DMS 273 (cell line): ENCODE results near the gene ADTRP.
"Not testable (repeated sequence)": the region's sequence is repeated elsewhere in the genome, so short reads cannot be mapped to it uniquely, and the experiment has no call there.

ENCODE experiments used
- DNase-seq: peaks from one replicate; lab custom pipeline; 2025; ENCODE audit not compliant: unreplicated experiment; lab: John Stamatoyannopoulos, UW

The ADTRP gene

DNA sequence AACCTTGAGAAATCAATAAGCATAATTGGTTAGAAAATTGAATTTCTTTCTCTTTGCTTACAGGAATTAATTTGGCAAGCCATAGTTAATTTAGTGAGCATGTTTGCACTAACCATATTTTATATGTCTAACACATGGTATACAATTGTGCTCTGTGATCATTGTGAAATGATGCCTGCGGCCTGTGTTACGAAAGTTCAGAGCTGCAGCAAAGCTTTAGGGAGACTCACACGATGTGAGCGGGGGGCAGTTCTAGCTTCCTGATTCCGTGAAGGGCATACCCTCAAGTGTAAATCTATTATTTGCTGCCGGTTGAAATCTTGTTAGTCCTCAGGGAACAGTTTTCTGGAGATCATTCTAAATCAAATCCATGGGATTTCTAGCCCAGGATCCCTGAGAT, 25.5 kb upstream of the ADTRP start:
- no peak for DNase-seq

DNA sequence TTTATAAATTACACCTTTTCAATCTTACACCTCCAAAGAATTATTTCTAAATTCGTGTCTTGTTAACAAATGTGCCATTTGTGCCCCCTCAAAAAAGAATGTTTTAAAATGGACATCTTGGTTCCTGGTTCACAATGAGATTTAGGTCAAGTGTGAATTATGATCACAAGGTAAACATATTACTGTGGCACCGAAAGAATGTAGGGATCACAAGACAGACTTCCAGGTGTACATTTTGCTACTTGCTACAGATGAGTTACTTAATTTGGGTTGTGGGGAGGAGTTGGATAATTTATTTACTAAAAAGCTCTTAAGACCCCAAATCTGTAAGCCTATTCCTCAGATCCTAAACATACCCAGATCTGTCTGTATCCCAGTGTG, 25.0 kb upstream of the ADTRP start:
- DNase-seq, result no peak

DNA sequence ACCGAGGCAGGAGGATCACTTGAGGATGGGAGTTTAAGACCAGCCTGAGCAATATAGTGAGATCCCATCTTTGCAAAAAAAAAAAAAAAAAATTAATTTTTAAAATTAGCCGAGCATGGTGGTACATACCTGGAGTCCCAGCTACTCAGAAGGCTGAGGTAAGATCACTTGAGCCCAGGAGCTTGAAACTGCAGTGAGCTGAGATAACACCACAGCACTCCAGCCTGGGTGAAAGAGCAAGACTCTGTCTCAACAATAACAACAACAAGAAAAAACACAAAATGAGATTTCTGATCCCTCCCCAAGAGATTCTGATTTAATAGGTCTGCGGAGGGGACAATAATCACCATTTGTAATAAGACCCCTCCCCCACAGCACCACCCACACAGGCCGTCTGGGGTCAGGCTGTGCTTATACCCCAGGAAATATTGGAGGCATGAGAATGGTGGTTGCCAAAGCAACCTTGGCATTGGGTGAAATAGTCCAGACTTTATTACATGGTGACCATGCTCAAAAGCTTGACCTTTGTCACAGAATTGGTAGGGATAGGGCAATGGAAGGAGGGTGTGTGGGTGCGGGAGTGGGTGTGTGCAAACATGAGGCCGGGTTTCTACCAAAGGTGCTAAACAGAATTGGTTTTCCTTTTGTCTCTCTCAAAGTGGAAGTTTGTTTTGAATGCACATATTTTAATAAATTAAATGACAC, 24.4 kb upstream of the ADTRP start:
- DNase-seq, result no peak

DNA sequence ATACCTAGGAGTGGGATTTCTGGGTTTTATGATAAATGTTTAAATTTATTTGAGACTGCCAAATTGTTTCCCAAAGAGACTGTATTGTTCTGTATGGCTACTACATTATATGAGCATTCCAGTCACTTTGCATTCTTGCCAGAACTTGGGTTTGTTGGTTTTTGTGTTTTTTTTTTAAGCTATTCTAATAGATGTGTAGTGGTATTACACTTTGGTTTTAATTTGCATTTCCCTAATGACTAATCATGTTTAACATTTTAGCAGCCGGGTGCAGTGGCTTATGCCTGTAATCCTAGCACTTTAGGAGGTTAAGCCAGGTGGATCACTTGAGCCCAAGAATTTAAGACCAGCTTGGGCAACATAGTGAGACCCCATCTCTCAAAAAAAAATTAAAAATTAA, 21.9 kb upstream of the ADTRP start:
- DNase-seq, result not testable (repeated sequence)

DNA sequence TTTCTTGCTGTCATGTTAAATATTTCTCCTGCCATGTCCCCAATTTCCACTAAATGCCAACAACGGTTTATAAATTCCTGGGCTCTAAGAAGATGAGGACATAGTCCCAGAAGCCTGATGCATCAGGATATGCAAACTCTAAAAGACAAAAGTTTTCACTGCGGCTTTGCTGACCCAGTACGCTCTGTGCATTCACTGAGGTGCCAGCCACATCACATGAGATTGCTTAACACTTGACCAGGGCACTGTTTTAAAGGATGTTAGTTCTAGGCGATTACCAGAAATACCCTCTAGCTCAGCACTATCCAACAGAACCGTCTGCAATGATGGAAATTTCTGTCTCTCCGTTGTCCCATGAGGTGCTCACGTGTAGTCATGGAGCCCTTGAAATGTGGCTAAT, 19.9 kb upstream of the ADTRP start:
- no peak for DNase-seq

- no peak for DNase-seq
Observed at GRCh38 chr6:11798096-11798495, 19.5 kb upstream of the ADTRP start.

DNA sequence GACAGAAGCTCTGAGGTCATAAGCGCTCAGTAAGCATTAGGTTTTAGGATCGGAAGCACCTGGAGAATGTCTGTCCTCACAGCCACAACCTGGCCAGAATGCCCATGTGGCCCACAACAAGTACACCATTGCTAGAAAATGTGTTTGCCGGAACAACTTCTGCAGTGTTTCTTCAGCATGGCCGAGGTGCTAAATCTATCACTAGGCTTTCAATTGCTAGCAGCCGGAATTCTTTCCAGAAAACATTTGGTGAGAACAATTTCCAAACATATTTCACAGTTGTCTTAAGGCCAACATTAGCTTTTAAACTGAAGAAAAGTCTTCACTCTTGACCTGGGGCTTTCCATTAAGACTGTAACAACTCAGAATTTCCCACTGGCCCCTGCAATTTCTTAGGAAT, 18.2 kb upstream of the ADTRP start:
- DNase-seq, result no peak

- DNase-seq, result no peak
Observed at GRCh38 chr6:11795403-11795802, 16.8 kb upstream of the ADTRP start.

GRCh38 chr6:11793277-11793676, 14.7 kb upstream of the ADTRP start:
- no peak for DNase-seq

GRCh38 chr6:11791354-11792107, 12.9 kb upstream of the ADTRP start:
- DNase-seq, result no peak

GRCh38 chr6:11789744-11790143, 11.1 kb upstream of the ADTRP start:
- DNase-seq, result no peak

DNA sequence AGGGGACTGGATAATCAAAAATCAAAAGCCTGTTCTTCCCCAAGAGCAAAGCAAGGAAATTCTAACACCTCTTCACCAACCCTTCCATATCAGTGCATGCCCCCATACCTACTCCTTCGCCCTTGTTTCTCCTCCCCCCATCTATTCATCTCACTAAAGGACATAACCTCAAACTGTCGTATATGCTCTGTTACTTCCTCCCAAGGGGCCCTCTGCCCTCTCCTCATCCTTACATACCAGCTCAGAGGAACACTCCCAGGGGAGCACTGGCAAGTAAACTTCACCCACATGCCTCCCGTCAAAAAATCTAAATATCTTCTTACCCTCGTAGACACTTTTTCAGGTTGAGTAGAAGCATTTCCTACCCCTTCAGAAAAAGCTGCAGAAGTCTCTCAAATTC, 9.4 kb upstream of the ADTRP start:
- DNase-seq, result no peak

DNA sequence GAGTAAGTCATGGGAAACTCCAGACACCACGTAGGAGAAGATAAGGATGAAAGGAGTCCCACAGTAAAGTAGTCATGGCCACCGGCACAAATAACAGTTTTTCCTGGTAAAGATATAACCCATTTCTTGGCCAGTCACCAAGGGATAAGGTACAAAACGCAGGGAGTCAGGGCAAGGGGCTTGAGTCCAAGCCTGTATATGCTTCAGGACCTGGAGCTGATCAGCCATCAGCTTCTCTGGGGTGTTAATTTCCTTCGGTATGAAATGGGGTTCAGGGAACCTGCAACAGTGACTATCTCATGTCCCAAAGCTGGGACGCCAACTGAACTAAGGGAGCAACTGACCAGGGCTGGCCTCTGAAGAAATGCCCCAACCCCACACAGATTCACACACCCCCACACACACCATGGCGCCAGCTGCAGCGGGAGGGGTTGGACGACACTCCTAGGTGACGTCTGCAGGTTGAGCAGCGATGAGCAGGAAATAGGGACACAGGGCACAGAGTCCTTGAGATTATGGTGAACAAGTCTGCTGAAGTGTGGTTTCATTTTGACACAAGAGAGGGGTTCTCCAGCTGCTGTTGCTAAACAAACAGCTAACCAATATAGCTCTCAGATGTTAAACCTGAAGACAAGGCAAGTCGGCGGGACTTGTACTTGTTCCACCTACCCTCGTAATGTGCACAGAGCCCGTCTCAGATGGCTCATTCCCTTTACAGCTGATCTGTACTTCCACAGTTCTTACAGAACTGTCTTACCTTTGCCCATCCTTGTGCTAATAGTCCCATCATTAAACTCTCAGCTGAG, 7.4 kb upstream of the ADTRP start:
- DNase-seq, result no peak

DNA sequence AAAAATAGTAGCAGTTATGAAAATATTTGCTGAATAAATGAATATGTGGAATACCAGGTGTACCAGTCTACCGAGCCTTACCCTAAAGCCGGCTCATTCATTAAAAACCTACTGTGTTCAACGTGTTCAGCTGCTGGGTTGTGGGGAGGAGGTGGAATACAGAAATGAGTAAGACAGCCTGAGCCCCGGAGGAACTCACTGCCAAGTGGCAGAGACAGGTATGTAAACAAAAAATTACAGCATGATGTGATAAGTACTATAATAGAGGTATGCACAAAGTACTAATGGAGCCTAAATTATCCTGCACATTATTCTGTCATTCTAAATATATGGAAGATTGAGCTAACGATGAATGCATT, 6.8 kb upstream of the ADTRP start:
- no peak for DNase-seq

GRCh38 chr6:11784341-11784740, 5.7 kb upstream of the ADTRP start:
- DNase-seq, result no peak

GRCh38 chr6:11783524-11784064, 5.0 kb upstream of the ADTRP start:
- DNase-seq, result no peak

GRCh38 chr6:11782524-11782923, 3.9 kb upstream of the ADTRP start:
- DNase-seq, result no peak

DNA sequence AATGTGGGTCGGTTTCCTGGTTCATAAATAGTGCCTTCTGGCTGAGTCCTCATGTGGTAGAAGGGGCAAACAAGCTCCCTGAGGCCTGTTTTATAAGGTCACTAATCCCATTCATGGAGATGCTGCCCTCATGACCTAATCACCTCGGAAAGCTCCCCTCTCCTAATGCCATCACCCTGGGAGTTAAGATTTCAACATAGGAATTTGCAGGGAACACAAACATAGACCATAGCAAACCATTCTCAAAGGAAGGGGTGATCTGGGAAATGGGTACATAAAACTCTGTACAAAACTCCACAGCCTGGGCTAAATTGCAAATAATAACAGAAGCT, 1.5 kb upstream of the ADTRP start:
- no peak for DNase-seq

GRCh38 chr6:11779329-11780096, 910 bp upstream of the ADTRP start:
- DNase-seq, result no peak

- no peak for DNase-seq
Observed at GRCh38 chr6:11778036-11778435, 567 bp downstream of the ADTRP start.

DNA sequence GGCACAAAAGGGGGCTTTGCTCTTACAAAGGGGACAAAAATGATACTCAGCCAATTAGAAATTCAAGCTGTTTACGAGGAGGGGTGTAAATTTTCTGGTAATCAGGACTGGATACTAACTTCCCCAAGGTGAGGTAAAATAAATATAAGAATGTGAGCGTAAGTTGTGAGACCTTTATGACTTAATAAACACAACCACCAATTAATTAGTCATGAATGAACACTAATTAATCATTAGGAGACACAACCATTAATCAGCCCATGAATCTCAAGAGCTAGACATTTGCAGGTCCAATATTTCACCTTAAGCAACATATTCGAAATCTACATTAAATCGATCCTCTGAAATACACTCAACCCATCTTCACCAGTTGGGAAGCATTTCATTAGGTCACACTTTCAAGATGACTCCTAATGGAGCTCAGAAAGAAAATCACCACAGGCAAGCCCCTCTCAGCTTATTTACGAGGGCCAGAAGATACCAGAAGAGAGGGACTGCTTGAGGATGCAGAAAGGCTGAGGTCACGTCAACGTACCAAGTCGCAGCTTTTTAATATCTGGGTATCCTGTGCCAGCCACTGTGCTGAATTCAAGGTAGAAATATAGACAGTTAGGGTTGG, 2.7 kb downstream of the ADTRP start:
- DNase-seq, result no peak
